Astrocyte of the spinal cord (primary cell): ENCODE results near the gene LRRC59.

Source experiments
- DNase-seq: peaks from one replicate; pipeline ENCODE4 v3.0.0; 2011; ENCODE audit warnings: low read depth, low spot score
- H3K4me3 ChIP-seq: 2 replicates; pipeline ENCODE4 v1.5.1; 2011; ENCODE audit warnings: low read depth, mild to moderate bottlenecking, low read length, moderate library complexity
- CTCF ChIP-seq: IDR thresholded peaks from 2 replicates; pipeline ENCODE4 v1.5.1; 2012; ENCODE audit warnings: low read depth, mild to moderate bottlenecking, low read length, inconsistent platforms
- in situ Hi-C: cut with HindIII; loops from 2 replicates; pipeline ENCODE4 v1.10.0; 2017; ENCODE audit warnings: low sequenced_read_pairs

The LRRC59 gene

DNA sequence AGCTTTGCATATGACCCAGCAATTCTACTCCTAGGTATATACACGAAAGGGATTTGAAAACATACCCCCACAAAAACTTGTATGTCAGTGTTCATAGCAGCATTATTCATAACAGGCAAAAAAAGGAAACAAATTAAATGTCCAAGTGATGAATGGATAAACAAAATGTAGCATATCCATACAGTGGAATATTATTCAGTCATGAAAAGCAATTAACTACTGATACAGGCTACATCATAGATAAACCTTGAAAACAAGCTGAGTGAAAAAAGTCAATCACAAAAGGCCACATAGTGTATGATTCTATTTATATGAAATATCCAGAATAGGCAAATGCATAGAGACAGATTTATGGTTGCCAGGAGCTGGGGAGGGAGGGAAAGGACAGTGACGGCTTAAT is 23.6 kb downstream of the LRRC59 start:
- in situ Hi-C loops, result no loop called here
- no peak for DNase-seq
- no peak for TF ChIP-seq CTCF
- H3K4me3 ChIP-seq, result peak overlapping the region; percentile 96

- in situ Hi-C loops, result no loop called here
- DNase-seq, result peak; percentile 88
- peak within 1 kb of the TSS; percentile 96 for H3K4me3 ChIP-seq
- TF ChIP-seq CTCF, result no peak
Observed at GRCh38 chr17:50372758-50373556, 24.4 kb downstream of the LRRC59 start, which contains the start of the genes EME1 and MRPL27. EME1 (plus strand) TSS chr17:50373229; CDS start chr17:50375209, 1,980 bp downstream. MRPL27 (minus strand) TSS chr17:50373184; CDS start chr17:50373170, 14 bp downstream.

GRCh38 chr17:50372222-50372757 is 25.0 kb downstream of the LRRC59 start:
- DNase-seq, result no peak
- TF ChIP-seq CTCF, result no peak
- peak overlapping the region; percentile 96 for H3K4me3 ChIP-seq
- in situ Hi-C loops, result no loop called here

- no peak overlapping the region for H3K4me3 ChIP-seq
- in situ Hi-C loops, result no loop called here
- no peak for DNase-seq
- TF ChIP-seq CTCF, result no peak
Observed at GRCh38 chr17:50371526-50371925, 25.8 kb downstream of the LRRC59 start.

DNA sequence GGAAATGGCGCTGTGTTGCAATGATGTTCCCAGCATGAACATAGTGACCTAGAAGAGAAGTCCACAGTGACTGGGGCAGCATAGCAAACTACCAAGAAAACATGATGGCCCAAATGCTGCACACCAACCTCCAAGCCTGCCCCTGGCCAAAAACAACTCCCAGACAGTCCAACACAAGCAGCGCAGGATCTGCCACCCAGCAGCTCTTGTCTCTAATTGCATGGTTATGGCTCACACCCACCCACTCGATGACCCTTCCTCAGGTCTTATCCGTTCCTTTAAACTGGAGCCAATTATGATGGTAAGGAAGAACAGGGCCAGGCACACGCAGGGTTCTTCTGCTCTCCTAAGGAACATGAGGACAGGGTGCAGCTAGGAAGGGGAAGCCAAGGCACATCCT is 27.3 kb downstream of the LRRC59 start:
- H3K4me3 ChIP-seq, result no peak overlapping the region
- in situ Hi-C loops, result no loop called here
- no peak for DNase-seq
- no peak for TF ChIP-seq CTCF

DNA sequence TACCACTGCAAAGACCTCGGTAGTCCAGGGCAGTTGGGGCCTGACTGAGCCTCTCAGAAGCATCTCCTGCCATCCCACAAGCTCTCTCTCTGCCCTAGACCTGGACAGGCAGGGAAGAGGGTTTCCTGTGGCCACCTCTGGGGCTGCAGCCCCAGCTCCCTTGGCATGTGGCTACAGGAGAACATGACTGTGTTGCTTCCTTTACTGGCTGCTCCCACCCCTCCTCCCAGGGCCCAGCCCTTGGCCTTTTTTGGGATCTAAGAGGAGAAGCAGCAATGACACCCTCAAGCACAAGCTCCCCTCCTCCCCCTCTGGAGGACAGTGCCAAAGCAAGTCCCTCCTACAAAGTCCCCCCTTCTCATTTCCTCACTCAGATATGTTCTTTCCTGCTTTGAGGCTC is 29.9 kb downstream of the LRRC59 start:
- no peak for TF ChIP-seq CTCF
- no peak for DNase-seq
- in situ Hi-C loops, result no loop called here
- no peak overlapping the region for H3K4me3 ChIP-seq
